HG03066 (cell line): Measurements from ENCODE around the gene RAB36.

Source experiments
- ATAC-seq: cut with Tn5 transposase; IDR thresholded peaks from one replicate; pipeline ENCODE4 v1.9.1; 2021; ENCODE audit warnings: low read depth; ENCODE audit not compliant: unreplicated experiment

Gene RAB36

GRCh38 chr22:23156286-23156685, 11.0 kb downstream of the RAB36 start:
- no peak for ATAC-seq

DNA sequence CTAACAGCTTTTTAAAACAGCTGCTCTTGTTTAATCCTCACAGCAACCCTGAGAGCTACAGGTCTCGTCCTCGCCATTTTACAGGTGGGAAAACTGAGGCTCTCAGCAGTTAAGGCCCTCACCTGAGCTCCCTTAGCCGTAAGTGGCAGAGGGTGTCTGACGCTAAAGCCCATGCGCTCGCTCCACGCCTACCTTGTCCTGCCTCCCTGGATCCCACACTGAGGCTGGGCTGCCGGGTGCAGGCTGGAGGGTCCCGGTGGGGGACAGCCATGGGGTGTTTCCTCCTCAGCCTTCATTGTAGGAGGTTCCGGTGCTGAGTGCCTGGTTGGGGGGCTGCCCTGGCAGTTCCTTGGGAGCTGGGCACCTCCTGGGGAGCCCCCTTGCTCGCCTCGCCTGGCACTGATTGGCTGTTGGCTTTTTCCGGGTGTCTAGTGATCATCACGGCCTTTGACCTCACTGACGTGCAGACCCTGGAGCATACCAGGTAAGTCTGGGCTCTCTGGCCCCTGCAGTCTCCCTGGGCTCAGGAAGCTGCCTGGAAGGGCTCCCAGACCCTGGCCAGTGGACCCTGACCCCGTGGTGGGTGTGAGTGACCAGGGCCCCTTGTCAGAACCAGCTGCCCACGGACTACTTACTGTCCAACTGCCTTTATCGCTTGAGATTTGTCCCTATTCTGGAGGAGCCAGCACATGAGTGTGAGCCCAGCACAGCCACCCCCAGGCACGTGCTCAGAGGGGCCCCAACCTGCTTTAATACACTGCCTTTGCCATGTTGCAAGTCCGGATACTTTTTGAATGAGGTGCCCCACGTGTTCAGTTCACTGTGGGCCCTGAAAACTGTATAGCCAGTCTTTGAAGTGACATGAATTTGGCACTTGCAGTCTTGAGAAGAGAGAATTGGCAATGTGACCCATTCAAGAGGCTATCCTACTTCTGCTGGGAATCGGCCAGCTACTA, 12.6 kb downstream of the RAB36 start:
- no peak for ATAC-seq

DNA sequence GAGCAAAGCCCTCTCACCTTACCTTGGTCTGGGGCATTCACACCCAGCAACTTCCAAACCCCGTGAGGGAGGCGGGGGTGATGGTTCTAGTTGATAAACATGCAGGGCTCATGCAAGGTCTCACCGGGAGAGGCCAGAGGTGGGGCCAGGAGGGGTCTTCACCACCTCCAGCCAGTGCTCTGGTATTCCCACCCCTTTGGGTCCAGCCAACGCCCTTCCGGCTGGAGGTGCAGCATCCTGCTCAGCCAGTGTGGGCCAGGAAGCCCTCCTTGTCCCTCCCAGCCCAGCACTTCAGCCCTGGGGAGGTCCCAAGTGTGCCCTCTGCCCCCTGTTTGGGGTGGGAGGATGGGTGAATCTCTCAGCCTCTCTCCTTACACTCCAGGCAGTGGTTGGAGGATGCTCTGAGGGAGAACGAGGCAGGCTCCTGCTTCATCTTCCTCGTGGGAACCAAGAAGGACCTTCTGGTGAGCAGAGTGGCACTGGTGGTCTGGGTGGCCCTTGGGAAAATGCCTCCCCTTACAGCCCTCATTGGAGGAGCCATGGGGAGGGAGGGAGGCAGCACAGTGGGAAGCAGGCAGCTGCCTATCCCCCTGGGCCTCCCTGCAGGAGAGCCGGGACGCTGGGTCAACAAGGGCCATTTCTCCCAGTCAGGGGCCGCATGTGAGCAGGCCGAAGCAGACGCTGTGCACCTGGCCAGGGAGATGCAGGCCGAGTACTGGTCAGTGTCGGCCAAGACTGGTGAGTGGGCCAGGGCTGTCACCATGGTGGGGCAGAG, 13.4 kb downstream of the RAB36 start:
- ATAC-seq, result no peak

GRCh38 chr22:23159291-23159630, 14.0 kb downstream of the RAB36 start:
- ATAC-seq, result no peak

GRCh38 chr22:23161029-23161428, 15.8 kb downstream of the RAB36 start:
- ATAC-seq, result no peak

DNA sequence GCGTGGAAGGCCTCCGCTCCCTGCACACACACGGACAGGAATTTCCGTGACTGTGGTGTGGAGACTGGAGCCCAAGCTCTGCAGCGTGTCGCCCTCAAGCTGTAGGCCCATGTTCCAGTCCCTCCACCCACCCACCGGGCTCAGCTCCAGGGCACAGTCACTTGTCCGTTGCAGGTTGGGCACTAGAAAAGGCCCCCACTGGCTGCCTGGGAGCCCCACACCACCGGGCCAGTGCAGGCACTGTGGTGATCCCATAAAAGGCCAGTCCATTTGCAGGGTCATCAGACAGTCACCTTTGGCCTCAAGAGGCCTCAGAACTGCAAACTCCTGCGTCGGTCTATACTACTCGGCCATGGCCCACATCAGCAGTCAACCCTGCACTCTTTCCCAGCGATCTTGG, 16.3 kb downstream of the RAB36 start:
- ATAC-seq, result no peak

DNA sequence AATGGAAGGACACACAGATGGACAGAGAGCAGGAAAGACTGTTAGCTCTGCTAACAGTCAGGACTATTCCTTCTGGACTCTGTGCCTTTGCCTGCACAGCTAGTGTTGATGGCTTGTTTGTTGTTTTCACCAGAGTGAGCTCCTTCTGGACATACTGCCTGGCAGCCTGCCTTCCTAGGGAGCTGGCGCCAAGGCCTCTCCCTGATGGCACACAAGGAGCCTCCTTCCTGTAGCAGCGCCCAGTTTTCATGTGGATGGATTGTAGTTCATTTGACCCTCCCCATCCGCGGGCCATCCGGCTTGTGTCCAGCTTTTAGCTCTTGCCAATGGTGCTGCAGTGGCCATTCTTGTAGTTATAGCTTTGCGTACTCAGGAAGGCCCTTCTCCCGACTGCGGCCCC, 18.4 kb downstream of the RAB36 start:
- ATAC-seq, result no peak

- ATAC-seq, result no peak
These were observed 18.8 kb downstream of the RAB36 start for GRCh38 chr22:23164091-23164490.

DNA sequence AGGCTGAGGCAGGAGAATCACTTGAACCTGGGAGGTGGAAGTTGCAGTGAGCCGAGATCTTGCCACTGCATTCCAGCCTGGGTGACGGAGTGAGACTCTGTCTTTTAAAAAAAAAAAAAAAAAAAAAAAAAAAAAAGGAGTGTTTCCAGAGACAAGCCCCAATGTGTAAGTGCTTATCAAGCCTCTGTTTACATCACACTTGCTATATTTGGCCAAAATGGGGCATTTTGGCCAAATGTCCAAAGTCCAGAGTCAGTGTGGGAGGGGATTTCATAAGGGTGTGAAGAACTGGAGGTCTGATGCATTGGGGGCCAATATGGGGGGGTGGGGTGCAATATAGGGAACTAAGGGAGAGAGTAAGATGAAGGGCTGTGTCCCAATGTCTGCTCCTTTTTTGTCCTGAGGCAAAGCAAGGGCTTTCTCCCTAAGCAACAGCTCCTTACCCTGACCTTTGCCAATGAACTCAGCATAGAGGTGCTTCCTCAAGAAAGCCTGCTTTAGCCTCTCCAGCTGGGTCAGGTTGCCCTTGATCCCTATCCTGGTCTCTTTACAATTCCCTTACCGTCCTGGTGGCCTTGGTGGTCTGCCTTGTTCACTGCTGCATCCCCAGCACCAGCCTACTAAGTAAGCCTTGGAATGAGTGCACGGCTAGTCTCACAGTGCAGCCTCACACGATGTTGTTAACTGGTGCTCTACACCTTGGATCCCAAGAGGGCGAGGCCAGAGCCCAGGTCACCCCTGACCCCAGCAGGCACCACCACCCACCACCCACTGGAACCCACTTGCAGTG, 21.0 kb downstream of the RAB36 start:
- ATAC-seq, result no peak

DNA sequence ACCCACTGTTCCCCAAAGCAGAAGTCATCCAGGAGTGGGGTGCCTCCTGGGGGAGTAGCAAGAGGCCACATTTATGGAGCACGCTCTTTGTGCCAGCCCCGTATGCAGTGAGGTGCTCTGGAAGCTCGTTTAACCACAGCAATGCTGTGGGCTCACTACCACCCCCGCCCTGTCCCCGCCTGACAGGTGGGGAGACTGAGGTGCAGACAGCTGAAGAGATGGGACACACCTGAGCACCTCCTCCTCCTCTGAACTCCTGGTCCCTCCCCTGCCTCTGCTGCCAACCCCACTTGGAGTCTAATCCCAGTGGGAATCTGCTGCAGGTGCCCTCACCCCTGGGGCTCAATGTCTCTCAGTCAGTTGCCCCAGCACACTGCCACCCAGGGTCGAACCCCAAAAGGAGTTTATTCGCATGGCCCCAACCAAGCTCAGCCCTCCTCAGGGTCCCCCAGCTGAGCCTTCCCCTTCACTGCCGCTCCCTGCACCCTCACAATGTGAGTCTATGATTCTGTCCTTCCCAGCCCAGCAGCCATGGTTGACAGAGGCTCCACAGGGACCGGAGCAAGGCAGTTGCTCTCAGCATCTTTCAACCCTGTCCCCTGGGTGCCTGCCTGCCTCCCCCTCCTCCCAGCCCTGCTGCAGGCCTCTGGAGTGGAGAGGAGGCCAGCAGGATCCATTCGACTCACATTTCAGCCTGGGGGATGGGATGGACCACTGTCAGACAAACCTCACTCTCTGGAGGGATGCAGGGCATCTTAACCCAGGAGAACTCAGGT, 21.8 kb downstream of the RAB36 start:
- ATAC-seq, result no peak

DNA sequence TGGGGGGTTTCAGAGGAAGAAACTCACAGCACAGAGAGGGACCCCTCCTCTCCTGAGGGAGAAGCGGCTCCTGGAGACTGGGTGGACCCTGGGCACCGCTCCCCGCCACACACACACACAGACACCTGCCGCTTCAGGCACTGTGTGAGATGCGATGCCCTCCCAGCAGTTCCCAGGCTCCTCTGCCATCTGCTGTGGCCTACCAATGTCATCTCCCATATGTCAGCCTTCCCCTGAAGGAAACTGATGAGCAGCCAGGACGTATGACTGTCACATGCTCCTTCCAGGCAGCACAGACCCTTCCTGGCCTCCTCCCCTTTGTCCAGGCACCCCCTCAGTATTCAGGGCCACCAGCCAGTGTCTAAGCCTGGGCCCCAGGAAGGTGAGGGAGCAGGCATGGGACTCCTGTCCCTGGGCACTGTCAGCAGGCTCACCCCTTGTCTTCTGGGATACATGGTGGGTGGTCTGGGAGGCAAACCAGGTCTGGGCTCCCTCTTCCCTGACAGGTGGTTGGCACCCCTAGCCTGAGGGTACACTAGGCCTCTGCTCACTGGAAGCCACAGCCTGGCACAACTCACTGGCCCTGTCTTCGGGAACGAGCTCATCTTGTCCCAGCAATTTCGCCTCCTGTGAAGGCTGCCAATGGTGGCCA, 23.2 kb downstream of the RAB36 start:
- no peak for ATAC-seq

DNA sequence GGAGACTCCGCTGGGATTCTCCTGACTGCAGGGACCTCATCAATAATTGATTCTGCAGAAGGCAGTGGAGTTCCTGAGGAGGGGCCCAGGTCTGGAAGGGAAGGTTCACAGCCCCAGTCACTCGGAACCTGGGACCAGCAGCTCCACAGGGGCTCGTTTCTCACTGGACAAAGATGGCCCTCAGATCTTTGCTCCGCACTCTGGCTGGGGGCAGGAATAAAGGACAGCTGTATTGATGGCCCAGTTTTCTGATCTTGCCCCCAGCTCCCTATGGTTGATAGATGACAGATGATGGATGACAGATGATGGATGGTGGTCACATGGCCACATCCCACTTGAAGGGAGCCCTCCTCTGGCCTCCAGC, 23.7 kb downstream of the RAB36 start:
- no peak for ATAC-seq

GRCh38 chr22:23175817-23176644, 30.8 kb downstream of the RAB36 start:
- ATAC-seq, result no peak

DNA sequence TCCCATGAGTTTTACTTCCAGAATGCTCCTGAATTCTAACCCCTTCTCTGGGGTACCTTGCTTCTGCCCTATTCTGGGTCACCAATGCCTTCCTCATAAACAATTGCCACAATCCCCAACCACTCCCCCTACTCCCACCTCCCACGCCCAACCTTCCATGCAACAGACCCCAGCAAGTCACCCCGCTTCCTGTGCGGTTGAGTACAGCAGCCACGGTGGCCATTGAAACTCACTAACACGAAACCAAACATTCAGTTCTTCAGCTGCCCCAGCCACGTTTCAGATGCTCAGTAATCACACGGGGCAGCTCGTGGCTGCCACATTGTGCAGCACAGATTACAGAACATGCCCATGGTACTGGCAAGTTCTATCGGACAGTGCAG, 31.4 kb downstream of the RAB36 start:
- no peak for ATAC-seq

- no peak for ATAC-seq
These were observed 31.9 kb downstream of the RAB36 start for GRCh38 chr22:23177197-23177596.

GRCh38 chr22:23178512-23179254, 33.4 kb downstream of the RAB36 start:
- no peak for ATAC-seq

DNA sequence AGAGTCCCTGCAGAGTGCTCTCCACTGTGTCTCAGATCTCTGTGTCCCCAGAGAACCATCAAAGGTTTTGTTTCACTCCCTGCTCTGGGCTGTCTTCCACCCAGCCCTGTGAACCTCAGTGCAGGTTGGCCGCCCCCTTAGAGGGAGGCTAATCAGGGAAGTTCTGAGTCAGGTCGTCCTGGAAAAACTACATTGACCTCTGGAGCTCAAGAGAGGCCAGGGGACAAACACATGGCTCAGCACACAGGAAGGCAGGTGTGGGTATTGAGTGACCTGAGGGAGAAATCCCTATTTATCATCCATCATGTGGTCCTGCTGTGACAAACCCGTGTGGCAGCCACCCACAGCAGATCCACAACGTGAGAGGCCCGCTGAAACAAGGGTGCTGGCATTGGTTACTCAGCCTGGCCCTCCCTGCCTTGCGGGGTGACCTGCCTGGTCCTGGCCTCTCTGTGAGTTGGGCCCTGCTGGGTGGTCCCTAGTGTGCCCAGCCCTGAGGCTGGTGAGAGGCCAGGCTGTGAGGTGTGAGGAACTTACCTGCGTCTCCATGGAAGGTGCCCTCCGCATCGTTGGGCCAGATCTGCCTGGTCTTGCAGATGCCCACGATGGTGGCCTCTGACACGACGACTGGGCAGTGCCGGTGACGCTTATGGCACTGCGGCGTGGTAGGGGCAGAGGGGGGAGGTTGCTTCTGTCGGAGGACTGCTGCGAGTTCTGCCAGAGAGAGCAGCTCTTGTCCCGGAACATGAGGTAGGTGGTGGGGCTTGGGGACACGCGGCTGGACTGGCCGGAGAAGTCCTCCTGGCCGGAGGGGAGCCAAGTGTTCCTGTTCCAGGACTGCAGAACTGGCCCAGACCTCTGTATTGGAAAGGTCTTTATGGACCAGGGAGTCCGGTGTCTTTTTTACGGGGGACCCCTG, 34.4 kb downstream of the RAB36 start:
- ATAC-seq, result no peak
